NCI-H1105 treated with DMSO at 0.1 percent for 48 hours (cell line): Measurements from ENCODE around the gene PCBP2.

Source experiments
- DNase-seq: peaks from one replicate; lab custom pipeline; 2025; lab: John Stamatoyannopoulos, UW

Gene PCBP2

DNA sequence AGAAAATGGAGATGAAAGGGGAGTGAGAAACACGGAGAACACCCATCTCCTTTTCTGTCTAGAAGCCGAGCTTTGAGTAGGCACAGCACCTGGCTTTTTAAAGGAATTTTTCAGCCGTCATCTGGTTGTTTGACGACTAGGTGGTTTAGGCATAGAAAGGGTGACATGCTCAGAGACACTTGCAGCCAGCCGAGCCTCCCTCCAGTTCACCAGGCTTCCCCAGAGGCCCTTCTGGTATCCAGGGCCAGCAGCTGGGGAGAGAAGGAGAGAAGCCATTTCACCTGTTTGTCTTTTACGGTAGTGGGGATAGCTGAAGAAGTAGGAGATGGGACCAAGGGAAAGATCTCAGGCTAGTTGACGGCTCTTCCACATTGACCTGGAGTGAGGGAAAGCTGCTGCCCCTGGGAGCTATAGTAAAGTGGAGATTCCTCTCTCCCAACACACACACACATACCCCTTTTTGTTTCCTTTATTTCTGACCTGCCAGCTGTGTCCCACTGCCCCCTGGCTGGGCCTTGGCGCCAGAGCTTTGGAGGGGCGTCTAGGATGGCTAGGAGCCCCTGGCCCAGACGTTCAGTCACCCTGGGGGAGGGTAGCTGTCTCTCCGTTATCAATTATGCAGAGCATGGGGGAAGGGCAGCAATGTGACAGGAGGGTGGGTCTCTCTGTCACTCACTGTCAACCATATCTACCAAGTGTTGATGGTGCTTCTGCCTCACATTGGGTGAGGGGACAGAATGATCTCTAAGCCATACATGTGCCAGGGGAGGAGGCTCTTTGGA is 41.9 kb downstream of the PCBP2 start:
- DNase-seq, result peak; percentile 39

DNA sequence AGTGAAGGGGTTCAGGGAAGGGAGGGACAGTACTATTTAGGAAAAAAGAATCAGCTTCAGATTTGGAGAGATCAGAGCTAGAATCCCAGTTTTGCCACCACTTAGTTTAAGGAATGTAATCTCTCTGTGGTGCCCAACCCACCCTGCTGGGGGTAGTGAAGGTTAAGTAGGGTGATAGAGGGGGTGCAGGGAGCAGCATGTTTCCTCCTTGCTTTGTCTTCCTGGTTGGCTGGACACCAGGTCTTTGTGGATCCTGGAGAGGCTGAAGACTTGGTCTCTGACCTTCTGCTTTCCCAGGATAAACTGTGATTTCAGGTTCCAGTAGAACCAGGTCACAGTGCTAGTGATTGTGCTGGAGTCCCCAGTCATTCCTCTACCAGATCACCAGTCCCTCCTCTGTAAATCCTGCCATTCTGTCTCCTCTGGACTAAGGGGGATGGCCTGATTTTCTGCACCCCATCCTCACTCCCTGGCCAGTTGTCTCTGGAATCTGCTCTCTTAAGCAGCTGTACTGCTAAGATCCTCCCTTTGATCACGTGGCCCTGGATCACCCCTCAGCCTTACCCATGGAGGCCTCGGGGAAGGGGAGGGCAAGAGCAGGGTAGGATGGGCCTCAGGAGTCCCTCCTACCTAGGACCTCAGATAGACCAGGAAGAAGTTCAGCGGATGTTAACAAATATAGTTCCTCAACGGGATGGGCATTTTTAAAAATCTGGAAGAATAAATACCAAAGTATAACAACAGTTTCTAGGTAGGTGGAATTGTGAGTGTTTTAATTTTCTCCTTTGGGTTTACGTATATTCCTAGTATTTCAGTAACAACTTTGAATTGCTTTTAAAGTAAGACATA is 44.2 kb downstream of the PCBP2 start:
- no peak for DNase-seq

DNA sequence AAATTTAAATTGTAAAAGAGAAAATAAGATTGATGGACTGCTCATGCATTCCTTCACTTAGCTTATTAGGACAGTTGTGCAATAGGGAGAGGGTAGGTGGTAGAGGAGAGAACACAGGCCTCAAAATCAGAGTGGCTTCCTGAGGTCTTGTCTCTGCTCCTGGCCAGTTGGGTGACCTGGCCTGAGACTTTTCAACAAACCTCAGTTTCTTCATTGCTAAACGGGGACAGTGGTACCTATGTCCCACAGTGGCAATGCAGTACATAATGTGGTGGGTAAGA is 44.8 kb downstream of the PCBP2 start:
- DNase-seq, result no peak

DNA sequence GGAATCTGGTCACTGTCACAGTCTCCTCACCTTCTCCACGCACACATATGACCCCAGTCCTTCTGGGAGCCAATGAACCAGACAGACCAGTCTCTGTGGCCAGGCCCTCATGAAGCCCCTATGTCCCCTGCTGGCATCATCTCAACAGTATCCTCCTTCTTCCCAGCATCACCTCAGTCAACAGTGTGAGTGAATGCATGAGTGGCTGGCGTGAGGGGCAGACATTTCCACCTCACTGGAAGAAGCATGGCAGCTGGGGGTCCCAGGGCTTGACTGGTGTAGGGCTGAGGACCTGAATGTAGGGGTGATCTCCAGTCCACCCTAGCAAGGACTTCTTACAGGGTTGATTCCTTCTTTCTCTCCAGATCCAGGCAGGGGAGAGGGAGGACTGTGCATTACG is 45.6 kb downstream of the PCBP2 start:
- no peak for DNase-seq

GRCh38 chr12:53498235-53498630 is 46.3 kb downstream of the PCBP2 start:
- DNase-seq, result no peak

GRCh38 chr12:53499266-53500141 is 47.6 kb downstream of the PCBP2 start, which contains the start of gene MAP3K12:
TSS of gene MAP3K12 (minus strand) at chr12:53499458. CDS start at chr12:53487391, 12,067 bp downstream.
- peak; percentile 34 for DNase-seq

DNA sequence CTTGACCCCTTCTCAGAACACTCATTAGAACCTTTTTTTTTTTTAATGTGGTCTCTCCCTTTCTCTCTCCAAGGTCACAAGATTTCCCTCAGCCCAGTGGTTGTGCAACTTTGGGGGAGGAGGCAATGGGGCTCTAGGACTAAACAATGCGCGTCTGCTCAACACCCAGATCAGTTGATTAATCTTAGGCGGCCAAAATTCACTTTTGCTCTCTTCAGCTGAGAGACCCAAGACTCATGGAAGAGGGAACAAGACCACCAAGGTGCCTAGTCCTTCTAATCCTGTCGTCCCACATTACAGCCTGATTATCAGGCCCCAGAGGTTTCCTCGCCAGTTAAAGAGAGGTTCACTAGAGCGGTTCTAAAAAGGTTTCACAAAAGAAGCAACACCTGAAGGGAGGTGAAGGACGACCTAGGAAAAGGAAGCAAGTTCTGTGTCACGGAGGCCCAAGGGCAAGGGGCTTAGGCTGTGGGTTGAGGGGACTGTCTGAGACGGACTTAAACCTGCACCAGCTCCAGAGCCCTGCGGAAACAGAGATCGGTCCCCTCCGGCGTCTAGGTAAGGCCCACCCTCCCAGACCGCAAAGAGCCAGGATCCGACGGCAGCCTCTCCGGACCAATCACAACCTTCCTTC is 48.4 kb downstream of the PCBP2 start:
- DNase-seq, result no peak

- peak; percentile 97 for DNase-seq
Observed at GRCh38 chr12:53500776-53501614, 49.1 kb downstream of the PCBP2 start, which contains the start of gene TARBP2. TSS of gene TARBP2 (plus strand) at chr12:53501283. CDS start at chr12:53501409, 126 bp downstream.

DNA sequence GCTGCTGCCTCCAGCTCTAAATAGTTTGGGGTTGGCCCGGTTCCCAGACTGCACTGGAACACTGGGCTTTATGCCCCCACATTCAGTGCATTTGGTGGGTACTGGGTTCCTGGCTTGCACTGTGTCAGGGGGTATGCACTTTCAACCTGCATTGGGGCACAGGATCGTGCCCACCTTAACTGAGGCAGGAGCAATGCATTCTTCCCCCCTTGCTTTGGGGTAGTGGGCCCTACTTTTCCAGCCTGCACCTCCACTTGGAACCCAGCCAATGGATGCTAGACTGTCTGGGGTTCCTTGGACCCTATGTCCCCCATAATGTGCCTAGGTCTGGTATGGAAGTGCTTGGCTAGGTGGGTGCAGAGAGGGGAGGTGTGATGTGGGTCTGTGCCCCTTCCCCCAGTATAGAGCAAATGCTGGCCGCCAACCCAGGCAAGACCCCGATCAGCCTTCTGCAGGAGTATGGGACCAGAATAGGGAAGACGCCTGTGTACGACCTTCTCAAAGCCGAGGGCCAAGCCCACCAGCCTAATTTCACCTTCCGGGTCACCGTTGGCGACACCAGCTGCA is 49.8 kb downstream of the PCBP2 start:
- DNase-seq, result no peak

- no peak for DNase-seq
Observed at GRCh38 chr12:53502331-53502730, 50.4 kb downstream of the PCBP2 start.

DNA sequence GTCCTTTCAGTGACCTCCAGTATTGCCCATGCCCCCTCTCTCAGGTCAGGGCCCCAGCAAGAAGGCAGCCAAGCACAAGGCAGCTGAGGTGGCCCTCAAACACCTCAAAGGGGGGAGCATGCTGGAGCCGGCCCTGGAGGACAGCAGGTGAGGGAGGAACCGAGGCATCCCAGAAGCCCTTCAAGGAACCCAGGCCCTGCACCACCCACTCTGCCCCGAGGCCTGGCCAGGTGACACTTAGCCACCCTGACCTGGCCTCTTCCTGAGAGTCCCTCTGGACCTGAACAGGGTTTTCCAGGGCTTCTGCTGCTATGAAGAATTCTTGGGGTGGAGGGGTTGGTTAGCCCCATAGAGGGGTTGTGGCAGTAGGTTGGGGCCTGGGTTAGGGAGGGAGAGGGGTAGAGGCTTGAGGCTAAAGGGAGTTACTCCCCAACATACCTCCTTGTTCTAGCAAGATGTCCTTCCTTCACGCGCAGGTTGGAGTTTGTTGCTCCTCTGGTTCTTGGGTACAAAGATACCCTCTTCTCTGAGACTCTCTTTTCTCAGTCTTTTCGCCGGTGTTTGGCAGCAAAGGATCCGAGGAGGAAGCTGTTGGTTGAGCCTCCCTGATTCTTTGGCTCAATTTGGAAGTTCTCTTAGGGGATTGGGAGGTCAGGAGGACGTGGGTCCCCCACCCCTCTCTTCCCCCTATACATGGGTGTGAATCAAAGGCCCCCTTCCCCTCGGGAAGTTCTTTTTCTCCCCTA is 51.3 kb downstream of the PCBP2 start:
- DNase-seq, result no peak

DNA sequence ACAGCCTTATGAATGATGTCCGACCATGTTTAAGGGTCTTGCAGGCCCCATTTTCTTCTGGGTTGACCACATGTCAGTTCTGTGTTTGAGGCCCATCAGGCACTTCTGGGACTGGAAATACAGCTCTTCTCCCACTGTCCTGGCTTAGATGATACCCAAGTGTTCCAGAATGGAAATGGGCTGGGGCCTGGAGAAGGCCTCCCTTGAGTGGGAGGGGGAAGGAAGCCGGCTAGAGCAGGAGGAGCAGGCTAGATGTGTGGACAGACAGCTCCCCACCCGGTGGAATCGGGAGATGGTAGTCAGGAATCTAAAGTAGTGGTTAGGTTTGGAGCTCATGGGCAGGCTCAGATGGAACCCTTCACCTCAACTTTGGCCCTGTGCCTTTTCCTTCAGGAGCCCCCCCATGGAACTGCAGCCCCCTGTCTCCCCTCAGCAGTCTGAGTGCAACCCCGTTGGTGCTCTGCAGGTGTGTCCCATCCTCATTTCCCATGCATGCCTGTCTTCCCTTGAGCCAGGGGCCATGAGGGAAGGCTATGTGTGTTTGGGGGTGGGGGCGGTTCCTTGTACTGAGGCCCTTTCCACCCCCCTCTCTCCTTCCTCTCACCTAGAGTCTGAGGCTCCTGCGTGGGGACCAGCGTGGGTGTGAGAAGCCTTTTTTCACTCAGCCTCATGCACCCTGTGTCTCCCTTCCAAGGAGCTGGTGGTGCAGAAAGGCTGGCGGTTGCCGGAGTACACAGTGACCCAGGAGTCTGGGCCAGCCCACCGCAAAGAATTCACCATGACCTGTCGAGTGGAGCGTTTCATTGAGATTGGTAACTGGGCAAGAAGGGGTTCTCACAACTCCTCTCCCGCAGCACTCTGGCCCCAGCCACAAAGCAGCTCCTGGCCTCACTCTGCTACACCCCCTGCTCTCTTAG is 52.4 kb downstream of the PCBP2 start:
- DNase-seq, result no peak

DNA sequence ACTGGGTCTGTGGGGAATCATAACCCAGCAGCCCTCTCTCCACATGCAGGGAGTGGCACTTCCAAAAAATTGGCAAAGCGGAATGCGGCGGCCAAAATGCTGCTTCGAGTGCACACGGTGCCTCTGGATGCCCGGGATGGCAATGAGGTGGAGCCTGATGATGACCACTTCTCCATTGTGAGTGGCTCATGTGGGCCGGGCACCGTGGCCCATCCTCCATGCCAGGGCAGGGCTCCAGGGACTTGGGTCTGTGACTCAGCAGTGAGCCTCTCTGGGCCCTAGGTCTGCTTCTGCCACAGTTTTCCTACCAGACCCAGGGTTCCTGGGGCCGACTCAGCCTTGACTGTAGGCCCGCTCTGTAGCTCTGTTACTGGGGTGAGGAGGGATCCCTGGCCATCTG is 53.2 kb downstream of the PCBP2 start:
- DNase-seq, result no peak

DNA sequence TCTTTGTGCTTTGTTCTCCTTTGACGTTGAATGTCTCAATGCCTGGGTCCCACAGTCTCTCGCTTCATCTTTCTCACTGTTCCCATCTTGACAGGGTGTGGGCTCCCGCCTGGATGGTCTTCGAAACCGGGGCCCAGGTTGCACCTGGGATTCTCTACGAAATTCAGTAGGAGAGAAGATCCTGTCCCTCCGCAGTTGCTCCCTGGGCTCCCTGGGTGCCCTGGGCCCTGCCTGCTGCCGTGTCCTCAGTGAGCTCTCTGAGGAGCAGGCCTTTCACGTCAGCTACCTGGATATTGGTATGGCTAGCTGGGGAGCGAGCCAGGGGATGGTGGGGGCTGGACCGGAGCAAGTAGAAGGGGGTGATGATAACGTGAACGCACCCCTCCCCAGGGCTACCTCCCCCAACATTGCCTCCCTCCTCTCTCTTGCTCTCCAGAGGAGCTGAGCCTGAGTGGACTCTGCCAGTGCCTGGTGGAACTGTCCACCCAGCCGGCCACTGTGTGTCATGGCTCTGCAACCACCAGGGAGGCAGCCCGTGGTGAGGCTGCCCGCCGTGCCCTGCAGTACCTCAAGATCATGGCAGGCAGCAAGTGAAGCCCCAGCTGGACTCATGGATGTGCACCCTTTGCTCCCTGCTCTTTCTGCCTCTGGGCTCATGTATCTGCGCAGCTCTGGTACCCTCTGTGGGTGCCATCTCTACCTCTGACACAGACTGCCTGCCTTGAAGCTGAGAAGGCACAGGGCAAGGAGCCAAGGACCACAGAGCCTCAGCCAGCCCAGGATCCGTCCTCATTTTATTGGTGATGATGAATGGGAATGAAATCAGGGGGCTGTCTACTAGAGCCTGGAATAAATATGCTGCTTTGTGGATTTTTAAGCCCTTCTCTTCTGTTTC is 53.9 kb downstream of the PCBP2 start:
- no peak for DNase-seq

- no peak for DNase-seq
Observed at GRCh38 chr12:53506450-53506785, 54.5 kb downstream of the PCBP2 start.

- DNase-seq, result no peak
Observed at GRCh38 chr12:53506881-53507602, 55.1 kb downstream of the PCBP2 start, which contains the start of gene NPFF. TSS of gene NPFF (minus strand) at chr12:53507484. CDS start at chr12:53507474, 10 bp downstream.

DNA sequence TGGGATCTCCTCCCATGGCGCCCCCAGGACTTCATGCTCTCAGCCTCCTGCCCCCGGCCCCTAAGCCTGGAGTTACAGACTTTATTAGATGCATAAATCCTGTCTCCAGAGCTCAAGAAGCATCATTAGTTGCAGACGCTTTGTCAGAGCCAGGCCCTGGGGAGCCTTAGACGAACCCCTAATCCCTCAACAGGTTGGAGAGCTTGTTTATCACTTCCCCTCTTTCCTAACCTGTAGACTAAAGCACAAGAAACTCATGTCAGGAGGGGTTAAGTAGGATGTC is 55.6 kb downstream of the PCBP2 start:
- DNase-seq, result no peak
